GM18499 (cell line): Measurements from ENCODE around the gene TIMP2.
"Not testable (repeated sequence)": the region's sequence is repeated elsewhere in the genome, so short reads cannot be mapped to it uniquely, and the experiment has no call there.

Source experiments
- ATAC-seq: cut with Tn5 transposase; IDR thresholded peaks from one replicate; pipeline ENCODE4 v1.9.1; 2021; ENCODE audit warnings: moderate number of reproducible peaks; ENCODE audit not compliant: insufficient read depth, unreplicated experiment

TIMP2 gene, protein sequence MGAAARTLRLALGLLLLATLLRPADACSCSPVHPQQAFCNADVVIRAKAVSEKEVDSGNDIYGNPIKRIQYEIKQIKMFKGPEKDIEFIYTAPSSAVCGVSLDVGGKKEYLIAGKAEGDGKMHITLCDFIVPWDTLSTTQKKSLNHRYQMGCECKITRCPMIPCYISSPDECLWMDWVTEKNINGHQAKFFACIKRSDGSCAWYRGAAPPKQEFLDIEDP

DNA sequence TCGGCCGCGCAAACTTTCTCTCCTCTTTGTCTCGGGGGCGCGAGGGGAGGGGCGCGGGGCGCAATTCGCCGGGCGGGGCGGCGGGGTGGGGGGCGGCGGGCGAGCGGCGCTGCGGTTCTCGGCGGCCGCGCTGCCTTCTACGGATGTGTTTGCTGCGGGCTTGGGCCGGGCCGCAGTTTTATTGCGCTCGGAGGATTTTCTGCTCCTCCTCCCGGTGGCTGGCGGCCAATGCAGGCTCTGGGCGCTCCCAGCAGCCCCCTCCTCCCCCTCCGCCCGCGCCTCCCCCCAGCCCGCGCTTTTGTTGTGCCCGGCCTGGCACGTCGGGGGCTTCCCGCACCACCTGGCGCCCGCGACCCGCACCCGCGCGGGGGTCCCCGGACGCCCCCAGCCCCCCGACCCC lies at the start of gene TIMP2:
Gene TIMP2 (minus strand): TSS at position 154 of the 400 bp plus-strand sequence. CDS start 299 bp downstream, outside the sequence.
- no peak for ATAC-seq

DNA sequence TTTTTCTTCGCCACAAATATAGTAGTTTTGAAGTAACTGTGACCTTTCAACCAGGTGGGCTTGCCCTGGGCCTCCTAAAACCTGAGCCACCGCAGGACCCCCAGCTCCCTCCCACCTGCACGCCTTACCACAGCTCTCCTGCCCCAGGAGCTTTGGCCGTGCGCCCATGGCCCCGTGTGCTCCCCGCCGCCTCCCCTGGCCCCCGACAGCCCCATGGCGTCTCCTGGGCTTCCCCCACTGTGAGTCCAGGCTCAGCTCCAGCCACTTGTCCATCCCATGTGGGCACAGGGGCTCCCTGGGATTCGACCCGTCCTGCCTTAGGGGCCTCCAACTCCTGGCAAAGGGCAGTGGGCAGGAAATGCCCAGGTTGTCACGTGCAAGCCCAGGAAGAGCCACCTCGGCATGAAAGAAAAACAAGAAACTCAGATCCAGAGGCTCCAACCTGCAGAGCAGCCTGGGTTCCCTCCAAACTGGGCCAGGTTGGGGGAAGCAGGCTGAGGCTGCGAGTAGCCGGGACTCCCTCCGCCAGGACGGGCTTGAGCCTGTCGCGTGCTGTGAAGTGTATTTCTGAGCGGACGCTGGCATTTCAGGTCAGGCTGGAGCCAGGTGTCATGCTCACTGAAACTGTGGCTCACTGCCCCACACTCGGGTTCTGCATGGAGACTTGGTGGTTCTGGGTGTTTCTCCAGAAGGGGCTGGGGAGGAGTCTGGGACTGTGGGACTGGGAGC lies 48.8 kb upstream of the TIMP2 start:
- ATAC-seq, result no peak

DNA sequence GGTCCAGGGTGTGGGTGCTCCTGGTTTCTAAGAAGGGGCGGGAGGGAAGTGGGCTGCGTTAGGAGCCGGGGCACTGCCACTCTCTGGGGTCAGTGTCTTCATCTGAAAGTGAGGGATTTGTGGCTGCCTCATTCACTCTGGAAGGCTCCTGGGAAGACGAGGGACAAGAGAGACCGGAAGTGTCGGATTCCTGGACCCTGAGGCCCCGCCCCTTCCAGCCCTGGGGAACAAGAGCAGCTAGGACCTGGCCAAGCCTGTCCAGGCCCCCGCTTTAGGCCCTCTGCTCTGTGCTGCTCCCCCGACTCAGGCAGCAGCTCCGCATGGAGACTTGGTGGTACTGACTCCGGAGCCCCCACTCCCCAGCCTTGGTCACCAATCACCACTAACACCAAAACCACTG lies 48.0 kb upstream of the TIMP2 start:
- no peak for ATAC-seq

DNA sequence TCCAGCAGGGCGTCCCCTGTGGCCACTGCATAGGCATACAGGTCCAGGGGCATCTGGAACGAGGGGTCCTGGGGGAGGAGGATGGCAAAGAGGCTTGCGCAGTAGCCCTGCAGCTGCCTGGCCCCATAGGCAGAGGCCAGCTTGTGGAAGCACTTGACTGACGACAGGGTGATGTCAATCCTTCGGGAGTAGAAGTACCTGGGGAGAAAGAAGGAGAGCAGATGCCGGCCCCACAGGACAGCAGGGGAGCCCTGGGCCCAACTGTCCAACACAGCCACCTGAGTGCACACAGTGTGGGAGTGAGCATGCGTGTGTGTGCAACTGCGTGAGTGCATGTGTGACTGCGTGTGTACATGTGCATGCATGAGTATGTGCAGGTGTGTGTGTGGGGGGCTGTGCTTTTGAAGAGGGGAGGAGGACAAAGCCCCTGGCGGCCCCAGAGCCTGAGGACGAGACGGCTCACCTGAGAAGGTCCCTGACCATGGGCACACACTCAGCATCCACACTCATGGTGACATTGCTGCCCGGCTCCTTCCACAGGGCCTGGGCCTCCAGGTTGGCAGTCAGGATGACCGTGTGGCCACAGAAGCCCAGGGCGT lies 47.4 kb upstream of the TIMP2 start:
- no peak for ATAC-seq

DNA sequence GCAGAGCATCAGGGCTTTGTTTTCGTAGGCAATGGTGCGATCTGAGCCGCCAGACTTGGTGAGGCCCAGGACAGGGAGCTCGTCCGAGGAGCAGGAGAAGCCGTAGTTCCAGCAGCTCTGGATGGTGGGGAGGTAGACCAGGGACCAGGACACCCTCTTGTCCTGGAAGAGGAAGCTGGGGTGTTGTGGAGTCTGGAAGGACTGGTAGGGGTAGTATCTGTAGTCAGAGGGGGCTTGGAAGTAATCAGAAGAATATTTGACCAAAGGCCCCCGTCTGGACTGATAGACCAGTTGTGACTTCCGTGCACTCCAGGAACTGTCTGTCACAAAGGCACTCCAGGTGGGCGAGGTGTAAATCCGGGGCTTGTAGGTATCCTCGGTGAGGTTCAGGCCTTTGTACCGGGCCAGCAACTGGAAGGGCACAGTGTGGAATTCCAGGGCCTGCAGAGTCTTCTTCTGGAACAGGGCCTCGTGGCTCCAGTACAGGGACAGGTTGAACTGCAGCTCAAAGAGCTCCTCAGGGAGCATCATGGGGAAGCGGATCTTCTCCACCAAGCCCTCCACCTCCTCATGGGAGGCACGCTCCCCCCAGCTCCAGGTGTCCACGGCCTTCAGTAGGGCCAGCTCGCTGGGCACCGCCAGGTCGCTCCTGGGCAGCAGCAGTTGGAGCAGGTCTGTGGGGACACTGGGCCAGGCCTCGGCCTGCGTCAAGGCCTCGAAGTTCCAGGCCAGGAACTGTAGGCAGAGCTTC lies 46.7 kb upstream of the TIMP2 start:
- ATAC-seq, result no peak

DNA sequence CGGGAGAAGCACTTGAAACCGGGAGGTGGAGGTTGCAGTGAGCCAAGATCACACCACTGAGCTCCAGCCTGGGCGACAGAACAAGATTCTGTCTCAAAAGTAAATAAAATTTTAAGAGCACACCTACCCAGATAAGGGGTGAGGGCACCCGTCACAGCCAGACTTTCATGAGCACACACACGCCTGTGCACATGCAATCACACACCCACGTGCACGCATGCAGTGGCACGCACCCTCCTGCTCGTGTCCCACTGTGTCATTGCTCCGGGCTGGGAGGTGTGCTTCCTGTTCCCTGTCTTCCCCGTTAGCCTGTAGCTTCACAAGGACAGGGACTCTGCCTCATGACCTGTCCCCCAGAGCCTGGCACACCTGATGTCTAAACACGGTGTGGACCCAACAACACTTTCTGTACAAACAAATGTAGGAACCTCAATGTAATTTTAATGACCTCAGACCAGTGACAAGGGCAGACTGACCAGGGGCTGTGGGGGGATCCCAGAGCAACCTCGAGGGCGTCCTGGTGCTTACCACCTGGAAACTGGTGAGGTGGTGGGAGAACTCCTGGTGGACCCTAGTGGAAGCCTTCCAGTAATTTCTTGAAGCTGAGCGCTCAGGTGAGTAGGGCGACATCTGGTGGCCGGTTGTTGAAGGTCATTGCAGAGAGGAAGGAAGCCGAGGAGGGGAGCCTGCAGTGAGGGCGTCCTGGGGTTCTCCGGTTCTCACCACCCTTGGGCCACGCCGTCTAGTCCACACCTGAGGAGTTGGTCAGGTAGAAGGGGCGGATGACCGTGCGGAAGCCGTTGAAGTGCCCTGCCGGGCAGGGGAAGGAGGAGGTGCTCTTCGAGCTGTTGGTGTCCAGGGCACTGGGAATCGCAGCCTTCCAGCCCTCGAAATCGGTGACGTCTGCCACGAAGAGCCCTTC lies 45.9 kb upstream of the TIMP2 start:
- ATAC-seq, result no peak

DNA sequence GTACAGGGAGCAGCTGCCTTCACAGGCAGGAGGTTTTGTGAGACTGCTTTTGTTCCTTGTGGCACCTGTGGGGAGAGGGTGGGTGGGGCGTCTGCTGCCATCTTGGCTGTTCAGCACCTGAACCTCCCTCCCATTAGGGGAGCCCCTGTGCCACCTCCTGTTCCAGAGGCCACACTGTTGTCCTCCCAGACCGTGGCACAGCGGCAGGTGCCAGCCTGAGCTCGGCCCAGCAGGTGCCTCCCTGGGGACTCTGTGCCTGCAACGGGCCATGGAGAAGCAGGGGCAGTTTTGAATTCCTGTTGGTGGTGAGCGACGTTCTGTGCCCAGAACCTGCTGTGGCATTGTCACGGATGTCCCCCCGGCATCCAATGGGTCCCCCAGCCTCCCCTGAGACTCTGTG lies 44.7 kb upstream of the TIMP2 start:
- ATAC-seq, result no peak

DNA sequence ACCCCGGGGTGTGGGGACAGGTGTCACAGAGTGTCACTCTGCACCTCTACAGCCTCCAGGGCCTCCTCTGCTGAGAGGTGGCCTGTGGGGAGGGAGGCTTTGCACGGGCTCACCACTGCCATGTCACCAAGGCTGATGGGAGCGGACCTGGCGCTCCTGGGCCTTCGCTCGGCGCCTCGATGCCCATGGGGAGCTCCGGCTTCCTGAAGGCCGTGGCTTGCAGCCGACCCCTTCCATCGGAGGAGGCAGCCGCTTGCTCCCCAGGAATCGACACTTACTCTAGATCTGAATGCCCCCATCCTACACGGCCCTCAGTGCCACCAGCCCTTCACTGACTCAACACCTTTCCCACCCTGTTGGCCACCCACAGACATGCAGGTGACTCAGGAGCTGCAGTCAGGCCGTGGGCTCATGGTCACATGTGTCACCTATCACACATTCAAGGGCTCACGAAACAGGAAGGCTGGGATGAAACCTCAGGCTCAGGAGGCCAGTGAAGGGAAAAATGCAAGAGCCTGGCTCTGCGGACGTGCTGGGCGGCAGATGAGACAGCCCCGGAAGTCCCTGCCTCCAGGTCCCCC lies 42.7 kb upstream of the TIMP2 start:
- no peak for ATAC-seq

DNA sequence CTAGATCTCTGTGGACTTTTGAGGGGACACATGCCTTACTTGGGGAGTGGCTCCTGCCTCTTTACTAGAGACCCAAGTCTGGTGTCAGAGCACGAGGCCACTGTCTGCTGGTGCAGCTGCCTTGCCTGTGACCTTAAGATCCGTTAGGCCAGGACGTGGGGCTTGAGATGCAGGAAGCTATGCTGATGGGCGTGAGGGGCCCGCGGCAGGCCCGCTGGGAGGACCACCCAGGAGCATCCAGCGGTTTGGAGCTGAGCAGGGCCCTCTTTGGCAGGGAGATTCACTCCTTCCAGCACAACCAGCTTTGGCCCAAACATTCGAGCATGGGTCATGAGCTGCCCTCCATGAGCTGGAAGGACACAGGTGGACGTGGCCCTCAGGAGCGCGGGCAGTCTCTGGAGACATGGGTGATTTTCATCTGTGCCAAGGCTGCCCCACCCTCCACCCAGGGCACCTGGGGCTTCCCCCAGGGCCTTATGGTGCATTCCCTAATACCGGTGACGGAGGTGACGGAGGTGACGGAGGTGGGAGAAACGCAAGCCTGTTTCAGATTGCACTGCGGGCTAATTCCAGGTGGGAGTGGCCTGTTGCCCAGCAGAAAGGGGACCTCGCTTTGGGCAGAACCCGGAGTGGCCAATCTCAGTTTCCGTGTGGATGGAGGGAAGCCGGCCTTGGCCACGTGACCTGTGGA lies 41.9 kb upstream of the TIMP2 start:
- no peak for ATAC-seq

DNA sequence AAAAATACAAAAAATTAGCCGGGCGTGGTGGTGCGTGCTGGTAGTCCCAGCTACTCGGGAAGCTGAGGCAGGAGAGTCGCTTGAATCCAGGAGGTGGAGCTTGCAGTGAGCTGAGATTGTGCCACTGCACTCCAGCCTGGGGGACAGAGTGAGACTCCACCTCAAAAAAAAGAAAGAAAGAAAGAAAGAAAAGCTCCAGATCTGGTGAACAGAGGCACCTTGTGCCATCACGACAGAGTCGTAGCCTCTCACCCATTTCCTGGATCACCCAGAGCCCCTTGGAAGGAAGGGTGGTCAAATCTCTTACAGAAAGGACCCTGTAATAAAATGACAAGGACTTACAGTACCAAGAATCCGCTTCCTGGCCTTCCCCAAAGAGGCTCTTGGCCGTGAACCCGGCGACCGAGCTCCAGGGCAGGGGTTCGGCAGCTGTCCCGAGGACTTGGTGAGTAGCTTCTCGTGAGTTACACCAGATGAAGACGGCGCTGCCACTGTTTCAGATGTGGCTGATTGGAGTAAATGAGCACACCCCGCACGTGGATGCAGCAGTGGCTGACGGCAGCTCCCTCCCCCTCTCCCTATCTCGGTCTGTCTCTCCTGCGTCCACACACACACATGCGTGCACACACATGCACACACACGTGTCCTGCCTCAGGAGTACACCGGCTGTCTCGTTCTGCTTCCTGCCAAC lies 41.1 kb upstream of the TIMP2 start:
- ATAC-seq, result no peak

DNA sequence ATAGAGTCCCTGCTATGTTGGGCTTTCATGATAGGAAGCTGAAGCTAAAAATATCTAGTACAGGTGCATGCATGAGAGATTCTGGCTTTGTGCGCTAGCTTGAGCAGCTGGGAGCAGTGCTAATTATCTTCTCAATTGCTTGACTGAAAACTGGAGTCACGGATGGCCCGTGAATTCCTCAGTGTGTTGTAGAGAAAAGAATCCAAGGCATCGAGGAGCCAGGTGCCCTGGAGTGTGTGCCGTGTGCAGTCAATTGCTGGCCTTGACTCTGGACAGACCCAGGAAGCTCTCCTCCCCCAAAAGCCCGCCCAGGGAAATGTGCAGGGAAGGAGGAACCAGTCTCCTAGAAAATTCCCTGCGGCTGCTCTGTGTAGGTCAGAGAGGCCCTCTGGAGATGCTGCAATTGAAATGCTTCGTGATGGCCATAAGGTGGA lies 40.3 kb upstream of the TIMP2 start:
- no peak for ATAC-seq

DNA sequence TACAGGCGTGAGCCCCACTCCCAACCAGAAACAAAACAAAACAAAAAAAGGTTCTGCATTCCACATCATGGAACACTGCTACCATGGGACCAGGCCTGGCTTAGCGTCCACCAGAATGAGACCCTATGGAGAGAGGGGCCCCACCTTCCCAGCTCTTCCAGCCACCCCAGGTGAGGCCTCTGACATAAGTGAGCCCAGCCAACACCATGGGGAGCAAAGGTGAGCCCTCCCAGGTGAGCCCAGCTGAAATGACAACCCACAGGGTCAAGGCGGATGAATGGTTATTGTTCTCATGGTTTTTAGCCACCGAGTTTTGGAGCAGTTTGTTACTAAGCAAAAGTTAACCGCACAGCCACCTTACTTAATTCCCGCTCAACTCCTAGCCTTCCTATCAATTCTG lies 38.2 kb upstream of the TIMP2 start:
- no peak for ATAC-seq

DNA sequence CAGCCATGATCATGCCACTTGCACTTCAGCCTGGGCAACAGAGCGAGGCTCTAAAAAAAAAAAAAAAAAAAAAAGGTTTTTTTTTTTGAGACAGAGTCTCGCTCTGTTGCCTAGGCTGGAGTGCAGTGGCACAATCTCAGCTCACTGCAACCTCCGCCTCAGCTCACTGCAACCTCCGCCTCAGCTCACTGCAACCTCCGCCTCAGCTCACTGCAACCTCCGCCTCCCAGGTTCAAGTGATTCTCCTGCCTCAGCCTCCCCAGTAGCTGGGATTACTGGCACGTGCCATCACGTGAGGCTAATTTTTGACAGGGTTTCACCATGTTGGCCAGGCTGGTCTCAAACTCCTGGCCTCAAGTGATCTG lies 37.8 kb upstream of the TIMP2 start:
- not testable (repeated sequence) for ATAC-seq

DNA sequence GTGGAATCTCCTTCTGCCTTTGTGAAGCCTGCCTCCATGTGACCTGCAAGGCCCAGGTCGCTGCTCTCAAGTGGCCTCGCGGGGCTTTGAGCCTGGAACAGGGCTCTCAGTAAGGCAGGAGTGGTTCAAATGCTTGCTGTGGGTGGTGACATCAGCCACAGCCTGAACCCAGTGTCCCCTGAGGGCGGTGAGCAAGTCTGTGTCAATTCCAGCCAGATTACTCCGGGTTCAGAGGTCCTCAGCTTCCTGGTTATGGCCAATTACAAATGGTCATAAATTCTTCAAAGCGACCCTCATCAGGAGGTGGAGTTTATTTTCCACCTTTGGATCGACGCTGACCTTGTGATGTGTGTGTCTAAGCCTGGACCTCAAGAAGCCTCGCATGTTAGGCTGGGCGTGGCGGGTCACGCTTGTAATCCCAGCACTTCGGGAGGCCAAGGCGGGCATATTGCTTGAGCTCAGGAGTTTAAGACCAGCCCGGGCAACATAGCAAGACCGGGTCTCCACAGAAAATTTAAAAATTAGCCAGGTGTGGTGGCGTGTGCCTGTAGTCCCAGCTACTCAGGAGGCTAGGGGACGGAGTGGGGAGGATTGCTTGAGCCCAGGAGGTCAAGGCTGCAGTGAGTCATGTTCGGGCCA lies 37.3 kb upstream of the TIMP2 start:
- no peak for ATAC-seq

DNA sequence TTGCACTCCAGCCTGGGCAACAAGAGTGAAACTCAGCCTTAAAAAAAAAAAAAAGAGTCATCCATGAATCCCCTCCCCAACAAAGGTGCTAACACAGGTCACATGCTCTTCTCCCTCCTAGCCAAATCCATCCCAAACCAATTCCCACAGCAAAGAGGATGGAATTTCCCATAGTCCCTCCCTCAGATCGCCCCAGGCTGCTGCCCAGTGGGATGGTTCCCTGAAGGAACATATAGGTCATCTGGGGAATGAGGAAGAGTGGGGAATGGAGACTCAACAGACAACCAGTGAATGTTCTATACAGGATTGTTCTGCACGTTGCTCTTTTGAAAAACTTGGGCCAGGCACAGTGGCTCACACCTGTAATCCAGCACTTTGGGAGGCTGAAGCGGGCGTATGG lies 36.4 kb upstream of the TIMP2 start:
- no peak for ATAC-seq

DNA sequence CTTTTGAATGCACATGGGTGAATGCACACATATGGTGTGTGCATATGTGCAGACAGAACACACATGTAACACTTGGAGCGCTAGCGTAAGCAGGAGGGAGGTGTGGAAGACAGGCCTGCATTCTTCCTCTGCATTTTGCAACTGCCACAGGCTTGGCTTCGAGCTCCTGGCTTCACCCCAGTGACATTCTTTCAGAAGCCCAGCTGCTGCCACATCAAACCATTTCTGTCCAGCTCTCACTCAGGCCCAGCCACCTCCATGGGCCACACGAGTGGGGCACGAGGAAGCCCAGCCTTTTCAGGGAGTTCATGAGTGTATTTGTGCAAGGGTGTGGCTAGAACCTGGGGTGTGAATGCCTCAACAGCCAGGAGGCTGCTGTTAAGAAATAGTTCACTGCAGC lies 35.7 kb upstream of the TIMP2 start:
- ATAC-seq, result no peak

DNA sequence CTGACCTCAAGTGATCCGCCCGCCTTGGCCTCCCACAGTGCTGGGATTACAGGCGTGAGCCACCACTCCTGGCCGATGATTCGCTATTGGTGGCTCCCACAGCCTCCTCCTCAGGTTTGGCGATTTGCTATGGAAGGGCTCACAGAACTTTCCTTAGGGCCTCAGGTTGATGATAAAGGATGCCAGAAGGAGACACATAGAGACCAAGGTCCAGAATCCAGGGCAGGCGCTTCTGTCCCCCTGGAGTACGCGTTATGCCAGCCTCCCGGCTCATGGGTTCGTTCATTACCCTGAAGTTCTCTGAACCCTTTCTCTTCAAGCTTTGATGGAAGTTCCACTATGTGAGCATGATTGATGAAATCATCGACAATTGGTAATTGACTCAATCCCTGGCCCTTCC lies 34.6 kb upstream of the TIMP2 start:
- no peak for ATAC-seq

DNA sequence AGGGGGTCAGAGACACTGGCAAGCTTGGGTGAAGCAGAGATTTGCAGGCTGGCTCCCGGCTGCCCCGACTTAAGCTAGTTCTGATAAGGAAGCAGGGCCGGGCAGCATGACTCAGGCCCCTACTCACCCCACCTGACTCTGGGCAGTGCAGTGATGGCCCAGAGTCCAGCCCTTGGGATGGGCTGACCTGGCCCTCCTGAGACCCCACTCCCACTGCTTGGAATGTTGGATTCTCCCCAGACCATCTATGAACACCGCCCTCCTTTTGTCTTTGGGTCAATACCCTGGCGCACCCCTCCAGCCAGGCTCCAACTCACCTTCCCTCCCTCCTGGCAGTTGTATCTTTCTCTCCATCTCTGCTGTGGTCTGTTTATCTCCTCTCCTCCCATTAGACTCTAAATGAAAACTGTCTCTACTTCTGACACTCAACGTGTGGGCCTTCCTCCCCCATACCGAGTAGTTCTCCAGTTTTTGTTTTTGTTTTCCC lies 33.5 kb upstream of the TIMP2 start:
- ATAC-seq, result no peak
